ENCODE data around the gene BBS9. TPM values are rescaled to one million over a fixed set of nuclear protein-coding genes. Genes with fewer than 3 reads are reported as not detected.
A peak's percentile ranks its signal among the peaks of the same experiment; 100 is the strongest.

The BBS9 gene
- total and polyA plus RNA-seq, 3 donors from 2014 or later: 39.3 to 55.7 (median 53.3) TPM

DNA sequence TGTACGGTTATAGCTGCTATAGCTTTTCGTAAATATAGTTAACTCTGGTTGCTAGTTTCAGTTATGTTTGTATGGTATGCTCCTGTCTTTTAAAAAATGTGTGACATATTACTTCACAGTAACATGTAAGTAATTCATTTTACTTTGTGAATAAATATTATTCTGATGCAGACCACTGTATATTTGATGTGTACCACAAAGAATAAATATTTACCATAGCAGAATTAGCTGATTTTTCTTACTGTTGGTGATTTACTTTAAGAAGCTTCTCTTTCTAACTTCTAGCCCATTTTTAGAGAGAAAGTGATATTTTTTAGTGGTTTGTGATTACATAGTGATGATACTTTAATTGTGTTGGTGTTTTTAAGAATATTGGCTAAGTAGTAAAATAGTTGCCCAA is 292.8 kb downstream of the BBS9 start:
- TF ChIP-seq, protein P1, sequence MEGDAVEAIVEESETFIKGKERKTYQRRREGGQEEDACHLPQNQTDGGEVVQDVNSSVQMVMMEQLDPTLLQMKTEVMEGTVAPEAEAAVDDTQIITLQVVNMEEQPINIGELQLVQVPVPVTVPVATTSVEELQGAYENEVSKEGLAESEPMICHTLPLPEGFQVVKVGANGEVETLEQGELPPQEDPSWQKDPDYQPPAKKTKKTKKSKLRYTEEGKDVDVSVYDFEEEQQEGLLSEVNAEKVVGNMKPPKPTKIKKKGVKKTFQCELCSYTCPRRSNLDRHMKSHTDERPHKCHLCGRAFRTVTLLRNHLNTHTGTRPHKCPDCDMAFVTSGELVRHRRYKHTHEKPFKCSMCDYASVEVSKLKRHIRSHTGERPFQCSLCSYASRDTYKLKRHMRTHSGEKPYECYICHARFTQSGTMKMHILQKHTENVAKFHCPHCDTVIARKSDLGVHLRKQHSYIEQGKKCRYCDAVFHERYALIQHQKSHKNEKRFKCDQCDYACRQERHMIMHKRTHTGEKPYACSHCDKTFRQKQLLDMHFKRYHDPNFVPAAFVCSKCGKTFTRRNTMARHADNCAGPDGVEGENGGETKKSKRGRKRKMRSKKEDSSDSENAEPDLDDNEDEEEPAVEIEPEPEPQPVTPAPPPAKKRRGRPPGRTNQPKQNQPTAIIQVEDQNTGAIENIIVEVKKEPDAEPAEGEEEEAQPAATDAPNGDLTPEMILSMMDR (IDR thresholded peaks at IDR 0.05): no peak
- no peak for TF ChIP-seq POLR2A (IDR thresholded peaks at IDR 0.05)
- H3K27me3 ChIP-seq: no peaks in the 10 kb centered on the region
- H3K36me3 ChIP-seq (ENCODE audit: low read depth, missing control alignments): no peaks in the 10 kb centered on the region
- no peak overlapping the region for H3K27ac ChIP-seq
- no peak for DNase-seq
- WGBS, 2 donors: 91 to 95% methylated on average over 2 of the region's 2 CpGs
- intact Hi-C loops (cut with DNase I; ENCODE audit: low total_unique reads): no loop called here
- H3K4me1 ChIP-seq: no peaks in the 10 kb centered on the region
- no peak overlapping the region for H3K4me3 ChIP-seq
- no peaks in the 10 kb centered on the region for H3K9me3 ChIP-seq

DNA sequence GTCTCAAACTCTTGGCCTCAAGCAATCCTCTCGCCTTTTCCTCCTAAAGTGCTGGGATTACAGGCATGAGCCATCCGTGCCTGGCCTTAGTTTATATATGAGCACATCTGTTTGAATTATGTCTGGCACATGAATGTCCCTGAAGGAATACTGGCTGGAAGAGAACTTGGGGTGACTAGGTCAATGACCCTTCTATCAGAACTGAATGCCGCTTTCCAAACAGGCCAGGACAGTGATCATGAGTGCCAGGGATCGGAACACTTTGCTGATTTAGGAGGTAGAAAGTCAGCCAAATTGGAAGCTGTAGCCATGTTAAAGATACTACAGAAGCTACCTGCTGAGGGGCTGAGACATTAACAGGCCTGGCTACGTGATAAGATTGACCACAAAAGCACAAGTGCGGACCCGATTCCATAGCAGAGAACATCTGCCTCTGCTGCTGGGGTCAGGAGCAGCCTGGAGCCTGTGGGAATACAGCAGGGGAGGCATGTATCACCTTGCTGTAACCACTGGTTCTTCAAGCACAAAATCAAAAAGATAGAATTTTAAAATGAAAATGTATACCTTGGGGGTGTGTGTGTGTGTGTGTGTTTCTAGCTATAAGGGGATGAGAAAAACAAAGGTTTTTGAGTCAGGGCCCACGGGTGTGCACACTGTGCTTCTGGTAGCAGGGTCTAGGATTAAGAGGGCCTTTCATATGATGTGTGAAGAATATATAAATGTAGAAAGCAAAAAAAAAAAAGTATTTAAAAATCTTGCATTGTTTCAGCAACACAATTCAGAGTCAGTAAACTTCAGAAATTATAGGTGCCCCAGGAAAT is 293.7 kb downstream of the BBS9 start:
- Histone ChIP-seq H3K4me3 (no peak overlapping the region), H3K27ac (no peak overlapping the region), H3K36me3 (ENCODE audit: low read depth, missing control alignments) (no peaks in the 10 kb centered on the region), H3K27me3 (no peaks in the 10 kb centered on the region), H3K9me3 (no peaks in the 10 kb centered on the region), H3K4me1 (no peaks in the 10 kb centered on the region)
- intact Hi-C loops (cut with DNase I; ENCODE audit: low total_unique reads): no loop called here
- no peak for DNase-seq
- TF ChIP-seq POLR2A (IDR thresholded peaks at IDR 0.05): no peak
- TF ChIP-seq, protein P1 (IDR thresholded peaks at IDR 0.05): no peak
- WGBS, 2 donors: 79 to 89% methylated on average over 8 of the region's 8 CpGs

DNA sequence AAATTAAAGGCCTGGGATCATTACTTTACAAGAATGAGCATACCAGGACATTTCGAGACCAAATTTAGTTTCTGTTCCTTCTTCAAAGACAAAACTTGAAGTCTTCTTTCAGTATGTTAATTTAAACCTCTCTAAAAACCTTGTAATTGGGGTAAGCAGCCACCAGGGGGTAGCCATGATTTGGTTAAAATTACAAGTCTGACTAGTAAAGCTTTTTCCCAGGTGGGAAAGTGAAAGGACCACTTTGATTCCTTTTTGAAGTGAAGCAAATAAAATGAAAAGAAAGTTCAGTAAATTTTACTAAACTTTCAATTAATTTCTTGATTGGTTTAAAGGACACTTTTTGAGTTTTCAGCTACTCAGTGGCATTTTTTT is 294.3 kb downstream of the BBS9 start:
- H3K4me3 ChIP-seq: no peak overlapping the region
- no peaks in the 10 kb centered on the region for H3K9me3 ChIP-seq
- no peaks in the 10 kb centered on the region for H3K27me3 ChIP-seq
- TF ChIP-seq POLR2A (IDR thresholded peaks at IDR 0.05): no peak
- TF ChIP-seq, protein P1 (IDR thresholded peaks at IDR 0.05): peak in 1 of 3 experiments; percentile 35
- no peaks in the 10 kb centered on the region for H3K36me3 ChIP-seq (ENCODE audit: low read depth, missing control alignments)
- no peak overlapping the region for H3K27ac ChIP-seq
- intact Hi-C loops (cut with DNase I; ENCODE audit: low total_unique reads): no loop called here
- DNase-seq: no peak
- 78 to 90% methylated on average over 1 of the region's 1 CpG for WGBS, 2 donors
- H3K4me1 ChIP-seq: no peaks in the 10 kb centered on the region

DNA sequence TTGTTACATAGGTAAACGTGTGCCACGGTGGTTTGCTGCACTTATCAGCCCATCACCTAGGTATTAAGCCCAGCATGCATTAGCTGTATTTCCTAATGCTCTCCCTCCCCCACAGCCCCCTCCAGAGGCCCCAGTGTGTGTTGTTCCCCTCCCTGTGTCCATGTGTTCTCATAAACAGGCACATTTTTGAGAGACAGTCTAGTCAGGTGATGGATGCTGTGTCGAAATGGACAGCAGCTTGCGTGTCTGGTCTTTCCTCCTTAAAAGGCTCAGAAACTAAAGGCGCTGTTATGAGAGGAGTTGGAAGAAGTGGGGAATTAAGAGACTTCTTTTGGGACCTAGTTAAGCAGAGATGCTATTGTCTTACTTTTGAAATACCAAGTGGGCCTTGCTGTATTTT is 296.0 kb downstream of the BBS9 start:
- H3K27me3 ChIP-seq: no peaks in the 10 kb centered on the region
- TF ChIP-seq, protein P1 (IDR thresholded peaks at IDR 0.05): no peak
- no peak for TF ChIP-seq POLR2A (IDR thresholded peaks at IDR 0.05)
- no peak overlapping the region for H3K4me3 ChIP-seq
- no peaks in the 10 kb centered on the region for H3K9me3 ChIP-seq
- DNase-seq: no peak
- 87 to 92% methylated on average over 5 of the region's 5 CpGs for WGBS, 2 donors
- intact Hi-C loops (cut with DNase I; ENCODE audit: low total_unique reads): no loop called here
- H3K27ac ChIP-seq: no peak overlapping the region
- no peaks in the 10 kb centered on the region for H3K36me3 ChIP-seq (ENCODE audit: low read depth, missing control alignments)
- no peaks in the 10 kb centered on the region for H3K4me1 ChIP-seq

Data from testis (tissue), 3 donors.